Liver (tissue), 3 donors: ENCODE data around the gene GHRL.

ENCODE experiments used
- CTCF ChIP-seq: fragments of 150-350 bp; IDR thresholded peaks from 2 replicates; pipeline ENCODE4 v1.5.1; 2017; ENCODE audit warnings: improper control_type of control experiment, low read depth, low read length; ENCODE audit not compliant: missing input control
- EGR1 ChIP-seq, 2 donors: IDR thresholded peaks; 2 replicates each; pipeline ENCODE4 v1.6.1; 2016 to 2018; ENCODE audit warnings: antibody characterized with exemption in 2 of 2, low read depth in 2 of 2
- GABPA ChIP-seq, 2 donors: IDR thresholded peaks in 1 of 2; conservative IDR thresholded peaks in 1 of 2; 2 replicates each; pipeline ENCODE4 v1.6.1; 2016; ENCODE audit warnings: antibody characterized with exemption in 2 of 2, mild to moderate bottlenecking in 1 of 2, moderate library complexity in 1 of 2
- HNF4G ChIP-seq: IDR thresholded peaks from 2 replicates; pipeline ENCODE4 v1.6.1; 2016; ENCODE audit warnings: antibody characterized with exemption
- MAX ChIP-seq: IDR thresholded peaks from 2 replicates; pipeline ENCODE4 v1.6.1; 2016; ENCODE audit warnings: antibody characterized with exemption
- REST ChIP-seq: IDR thresholded peaks from 2 replicates; pipeline ENCODE4 v1.6.1; 2016; ENCODE audit warnings: antibody characterized with exemption, mild to moderate bottlenecking
- RXRA ChIP-seq, 2 donors: IDR thresholded peaks; 2 replicates each; pipeline ENCODE4 v1.6.1; 2017 to 2018; ENCODE audit warnings: antibody characterized with exemption in 2 of 2, mild to moderate bottlenecking in 1 of 2
- TAF1 ChIP-seq: conservative IDR thresholded peaks from 2 replicates; pipeline ENCODE4 v1.6.1; 2016; ENCODE audit warnings: antibody characterized with exemption, mild to moderate bottlenecking
- donor health status: healthy.
- donor health status: healthy.

GRCh38 chr3:10248184-10248983 is 44.4 kb downstream of the GHRL start, which contains the start of gene TATDN2:
- TF ChIP-seq EGR1 (IDR thresholded peaks at IDR 0.05; ENCODE audit: low read depth in 2 of 2) (no peak), MAX (peak; percentile 79), RXRA (IDR thresholded peaks at IDR 0.05) (peak; percentile 10 to 27), TAF1 (no peak), CTCF (no peak), REST (no peak), HNF4G (peak; percentile 43), GABPA (IDR thresholded peaks at IDR 0.05 in 1 of 2, conservative IDR thresholded peaks at IDR 0.05 in 1 of 2) (peak in 1 of 2 donors; percentile 66)
